ENCODE data around the gene FRMD4A.

DNA sequence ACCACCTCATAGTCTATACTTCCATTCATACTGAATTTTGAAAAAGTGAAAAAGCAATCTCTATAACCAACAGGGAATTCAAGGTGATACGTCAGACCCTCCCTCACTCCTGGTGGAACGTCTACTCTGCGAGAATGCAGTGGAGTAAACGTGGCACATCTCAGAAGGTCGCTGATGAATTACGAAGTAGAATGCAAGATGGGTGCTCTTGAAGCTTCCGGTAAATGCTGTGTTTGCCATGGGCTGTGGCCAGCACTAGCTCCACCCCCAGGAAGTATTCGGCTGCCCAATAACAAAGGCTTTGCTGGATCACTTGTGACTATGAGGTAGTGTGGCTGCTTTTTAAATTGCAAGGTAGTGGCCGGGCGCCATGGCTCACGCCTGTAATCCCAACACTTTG is 517.9 kb downstream of the FRMD4A start:
- TF ChIP-seq CTCF (IDR thresholded peaks at IDR 0.05) (no peak), ZFX (IDR thresholded peaks at IDR 0.05; ENCODE audit: borderline replicate concordance) (no peak)
